Measurements from ENCODE around the gene PUM2. TPM values are rescaled to one million over a fixed set of nuclear protein-coding genes. Genes with fewer than 3 reads are reported as not detected.

Gene PUM2
- total and polyA plus RNA-seq, 2 experiments from 2014 or later, result 13.6 to 18.3 TPM

DNA sequence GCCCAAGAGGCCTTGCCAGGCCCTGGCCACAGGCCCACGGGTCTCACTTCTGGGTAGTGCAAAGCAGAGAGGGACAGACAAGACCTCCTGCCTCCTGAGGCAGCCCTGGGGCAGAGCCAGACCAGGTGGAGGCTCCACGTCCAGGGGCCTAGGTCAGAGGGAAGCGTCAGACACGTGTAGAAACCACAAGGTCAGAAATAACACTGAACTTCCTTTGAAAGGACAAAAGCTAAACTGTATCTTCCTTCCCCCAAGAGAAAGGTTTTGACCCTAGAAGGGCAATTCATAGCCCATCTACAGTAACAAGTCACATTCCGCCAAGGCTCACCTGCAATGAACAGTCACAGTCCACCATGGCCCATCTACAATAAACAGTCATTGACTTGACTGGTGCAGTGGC is 143.6 kb downstream of the PUM2 start:
- Histone ChIP-seq H3K36me3 (ENCODE audit: low read depth) (no peaks in the 10 kb centered on the region), H3K4me1 (ENCODE audit: insufficient read depth) (no peaks in the 10 kb centered on the region), H4K20me1 (ENCODE audit: insufficient read depth) (no peaks in the 10 kb centered on the region), H3K9ac (no peak overlapping the region), H3K79me2 (ENCODE audit: insufficient read depth) (no peaks in the 10 kb centered on the region), H3K9me2 (ENCODE audit: insufficient read depth) (no peaks in the 10 kb centered on the region), H3K4me2 (ENCODE audit: unreplicated experiment) (no peak overlapping the region), H3K27me3 (replicated peaks; ENCODE audit: insufficient read depth) (no peaks in the 10 kb centered on the region), H2AFZ (no peak overlapping the region), H3K4me3 (no peak overlapping the region), H3F3A (ENCODE audit: insufficient read depth) (no peaks in the 10 kb centered on the region), H3K9me3 (ENCODE audit: low read depth) (no peaks in the 10 kb centered on the region), H3K27ac (no peak overlapping the region)
- no peak for TF ChIP-seq EZH2phosphoT487 (IDR thresholded peaks at IDR 0.05; ENCODE audit: insufficient read depth, low read depth)
- in situ Hi-C loops (cut with MboI), result no loop called here
- DNase-seq, result no peak
- WGBS, 2 experiments (ENCODE audit: low coverage in 1 of 2, low lambda C conversion rate in 2 of 2, missing lambda C conversion rate in 2 of 2), result 85 to 93% methylated on average over 5 of the region's 5 CpGs

DNA sequence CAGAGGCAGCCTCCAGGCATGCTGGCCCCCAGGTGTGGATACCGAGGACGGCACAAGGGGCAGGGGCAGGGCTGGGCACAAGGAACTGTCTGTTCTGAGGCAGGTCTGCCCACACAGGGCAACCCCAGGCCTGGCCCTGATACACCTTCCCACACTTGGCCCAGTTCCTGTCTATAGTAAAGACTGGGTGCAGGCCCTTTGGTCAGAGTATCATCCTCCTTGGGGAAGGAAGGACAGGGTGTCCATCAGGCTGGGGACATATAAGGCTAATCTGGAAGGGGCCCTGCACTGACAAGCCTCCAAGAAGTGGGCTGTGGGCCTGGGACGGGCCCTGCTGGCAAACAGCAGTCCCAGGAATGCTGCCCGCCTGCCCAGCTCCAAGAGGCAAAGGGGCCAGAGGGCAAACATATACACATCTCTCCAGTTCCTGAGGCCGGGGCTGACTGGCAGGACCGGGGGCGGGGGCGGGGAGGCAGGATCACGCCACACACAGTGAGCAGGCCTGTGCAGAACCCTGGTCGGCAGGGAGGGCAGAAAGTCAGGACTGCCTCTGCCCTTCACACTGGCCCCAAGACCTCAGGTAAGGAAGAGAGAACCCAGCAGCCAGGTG is 144.6 kb downstream of the PUM2 start:
- Histone ChIP-seq H3K9me3 (ENCODE audit: low read depth) (no peaks in the 10 kb centered on the region), H4K20me1 (ENCODE audit: insufficient read depth) (no peaks in the 10 kb centered on the region), H3K27me3 (replicated peaks; ENCODE audit: insufficient read depth) (no peaks in the 10 kb centered on the region), H3K36me3 (ENCODE audit: low read depth) (no peaks in the 10 kb centered on the region), H3K9ac (no peak overlapping the region), H3K9me2 (ENCODE audit: insufficient read depth) (no peaks in the 10 kb centered on the region), H3K4me1 (ENCODE audit: insufficient read depth) (no peaks in the 10 kb centered on the region), H3K4me3 (no peak overlapping the region), H2AFZ (no peak overlapping the region), H3K79me2 (ENCODE audit: insufficient read depth) (no peaks in the 10 kb centered on the region), H3K27ac (no peak overlapping the region), H3F3A (ENCODE audit: insufficient read depth) (no peaks in the 10 kb centered on the region), H3K4me2 (ENCODE audit: unreplicated experiment) (no peak overlapping the region)
- TF ChIP-seq EZH2phosphoT487 (IDR thresholded peaks at IDR 0.05; ENCODE audit: insufficient read depth, low read depth), result no peak
- no peak for TF ChIP-seq EZH2 (IDR thresholded peaks at IDR 0.05; ENCODE audit: insufficient read depth, poor library complexity, severe bottlenecking)
- DNase-seq, result no peak
- whole genome bisulfite sequencing, 2 experiments (ENCODE audit: low coverage in 1 of 2, low lambda C conversion rate in 2 of 2, missing lambda C conversion rate in 2 of 2), result 90 to 96% methylated on average over 5 to 10 of the region's 10 CpGs
- in situ Hi-C loops (cut with MboI), result no loop called here

DNA sequence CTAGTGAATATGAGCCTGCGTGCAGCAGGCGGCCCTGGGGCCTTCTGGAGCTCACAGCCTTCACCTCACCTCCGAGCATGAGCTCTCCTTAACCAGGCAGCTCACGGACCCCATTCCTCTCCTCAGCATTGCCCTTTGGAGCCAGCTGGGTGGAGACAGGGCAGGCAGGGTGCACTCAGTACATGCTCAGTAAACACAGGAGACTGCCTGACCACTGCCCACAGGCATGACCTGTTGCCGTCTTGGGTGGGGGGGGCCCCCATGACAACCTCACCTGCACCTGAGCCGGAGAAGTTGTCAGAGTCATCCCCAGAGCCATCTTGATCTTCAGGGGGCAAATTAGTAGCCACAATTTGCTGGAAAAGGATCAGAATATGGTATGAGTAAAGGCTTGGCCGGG is 145.6 kb downstream of the PUM2 start:
- no peaks in the 10 kb centered on the region for H3K9me2 ChIP-seq (ENCODE audit: insufficient read depth)
- in situ Hi-C loops (cut with MboI), result no loop called here
- H3K27ac ChIP-seq, result no peak overlapping the region
- H3K4me2 ChIP-seq (ENCODE audit: unreplicated experiment), result no peak overlapping the region
- WGBS, 2 experiments (ENCODE audit: low coverage in 1 of 2, low lambda C conversion rate in 2 of 2, missing lambda C conversion rate in 2 of 2), result 80 to 85% methylated on average over 7 of the region's 7 CpGs
- no peaks in the 10 kb centered on the region for H3K36me3 ChIP-seq (ENCODE audit: low read depth)
- DNase-seq, result no peak
- no peaks in the 10 kb centered on the region for H3K27me3 ChIP-seq (replicated peaks; ENCODE audit: insufficient read depth)
- no peak overlapping the region for H3K9ac ChIP-seq
- TF ChIP-seq EZH2phosphoT487 (IDR thresholded peaks at IDR 0.05; ENCODE audit: insufficient read depth, low read depth), result no peak
- H3F3A ChIP-seq (ENCODE audit: insufficient read depth), result no peaks in the 10 kb centered on the region
- H3K79me2 ChIP-seq (ENCODE audit: insufficient read depth), result no peaks in the 10 kb centered on the region
- H2AFZ ChIP-seq, result no peak overlapping the region
- H3K4me3 ChIP-seq, result no peak overlapping the region
- H3K4me1 ChIP-seq (ENCODE audit: insufficient read depth), result no peaks in the 10 kb centered on the region
- H3K9me3 ChIP-seq (ENCODE audit: low read depth), result no peaks in the 10 kb centered on the region
- H4K20me1 ChIP-seq (ENCODE audit: insufficient read depth), result no peaks in the 10 kb centered on the region

DNA sequence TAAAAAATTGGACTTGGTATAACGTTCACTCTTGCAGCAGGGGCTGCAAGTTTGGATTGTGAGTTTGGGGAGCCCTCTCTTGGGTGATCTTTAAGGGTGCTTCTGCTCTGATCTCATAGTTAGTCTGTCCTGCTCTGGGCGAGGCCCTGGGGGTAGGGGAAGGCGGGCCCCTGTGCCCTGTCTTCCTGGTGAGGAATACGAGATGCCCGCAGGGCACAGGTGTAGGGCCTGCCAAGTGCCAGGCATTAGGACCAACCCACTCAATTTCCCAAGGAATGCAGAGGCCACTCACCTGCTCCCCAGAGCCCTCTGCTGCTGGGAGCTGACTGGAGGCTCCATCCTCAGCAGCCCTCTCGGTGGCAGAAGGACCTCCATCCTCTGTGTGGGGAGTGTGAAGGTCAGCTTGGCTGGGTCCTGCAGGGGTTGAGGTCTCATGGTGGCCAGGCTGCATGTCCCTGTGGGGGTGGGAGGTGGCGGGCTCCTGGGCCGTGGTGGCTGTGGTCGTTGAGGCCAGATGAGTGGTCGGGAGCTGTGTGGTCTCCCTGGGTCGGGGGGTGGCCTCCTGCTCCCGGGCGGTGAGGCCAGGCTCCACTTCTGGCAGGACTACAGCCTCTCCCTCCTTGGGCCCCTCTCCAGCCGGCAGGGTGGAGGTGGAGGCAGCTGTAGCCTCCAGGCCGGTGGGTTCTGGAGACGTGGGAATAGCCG is 147.0 kb downstream of the PUM2 start:
- Histone ChIP-seq H3K36me3 (ENCODE audit: low read depth) (no peaks in the 10 kb centered on the region), H3K27me3 (replicated peaks; ENCODE audit: insufficient read depth) (no peaks in the 10 kb centered on the region), H3K9ac (no peak overlapping the region), H3K4me1 (ENCODE audit: insufficient read depth) (no peaks in the 10 kb centered on the region), H3K9me3 (ENCODE audit: low read depth) (no peaks in the 10 kb centered on the region), H2AFZ (no peak overlapping the region), H3K27ac (no peak overlapping the region), H3K4me3 (no peak overlapping the region), H3K9me2 (ENCODE audit: insufficient read depth) (no peaks in the 10 kb centered on the region), H3K4me2 (ENCODE audit: unreplicated experiment) (no peak overlapping the region), H3F3A (ENCODE audit: insufficient read depth) (no peaks in the 10 kb centered on the region), H3K79me2 (ENCODE audit: insufficient read depth) (no peaks in the 10 kb centered on the region), H4K20me1 (ENCODE audit: insufficient read depth) (no peaks in the 10 kb centered on the region)
- WGBS, 2 experiments (ENCODE audit: low coverage in 1 of 2, low lambda C conversion rate in 2 of 2, missing lambda C conversion rate in 2 of 2), result 92 to 93% methylated on average over 13 to 17 of the region's 17 CpGs
- TF ChIP-seq EZH2 (IDR thresholded peaks at IDR 0.05; ENCODE audit: insufficient read depth, poor library complexity, severe bottlenecking) (no peak), EZH2phosphoT487 (IDR thresholded peaks at IDR 0.05; ENCODE audit: insufficient read depth, low read depth) (no peak)
- no peak for DNase-seq
- in situ Hi-C loops (cut with MboI), result no loop called here

All from GM23248 (cell line).